ENCODE data around the gene NLGN3.

DNA sequence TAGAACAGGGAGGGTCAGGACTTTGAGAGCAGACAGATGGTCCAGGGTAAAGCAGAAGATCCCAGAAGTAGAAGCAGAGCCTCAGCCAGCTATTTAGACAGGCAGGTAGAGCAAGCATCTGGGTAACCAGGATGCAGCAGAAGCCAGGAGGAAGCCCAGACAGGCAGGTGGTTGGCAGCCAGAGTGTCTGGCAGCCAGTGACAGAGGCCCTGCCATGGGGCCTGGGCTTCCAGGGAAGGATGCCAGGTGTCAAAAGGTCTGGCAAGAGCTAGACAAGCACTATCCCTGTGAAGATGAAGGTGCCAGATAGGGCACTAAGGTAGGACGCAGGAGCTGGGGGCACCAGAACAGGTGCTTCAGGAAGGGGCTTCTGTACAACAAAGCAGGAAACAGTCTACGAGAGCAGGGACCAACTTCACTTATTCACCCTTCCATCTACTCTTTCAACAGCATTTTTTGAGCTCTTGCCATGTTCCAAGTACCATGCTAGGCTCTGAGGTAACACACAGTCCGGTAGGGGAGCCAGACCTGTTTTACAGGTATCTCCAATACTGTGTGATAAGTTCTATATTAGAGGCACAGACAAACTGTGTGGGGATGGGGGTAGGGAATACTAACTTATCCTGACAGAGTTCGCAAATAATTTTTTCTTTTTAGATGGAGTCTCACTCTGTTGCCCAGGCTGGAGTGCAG, 40.3 kb downstream of the NLGN3 start:
- TF ChIP-seq POLR2A (IDR thresholded peaks at IDR 0.05): no peak
- TF ChIP-seq, protein P1, sequence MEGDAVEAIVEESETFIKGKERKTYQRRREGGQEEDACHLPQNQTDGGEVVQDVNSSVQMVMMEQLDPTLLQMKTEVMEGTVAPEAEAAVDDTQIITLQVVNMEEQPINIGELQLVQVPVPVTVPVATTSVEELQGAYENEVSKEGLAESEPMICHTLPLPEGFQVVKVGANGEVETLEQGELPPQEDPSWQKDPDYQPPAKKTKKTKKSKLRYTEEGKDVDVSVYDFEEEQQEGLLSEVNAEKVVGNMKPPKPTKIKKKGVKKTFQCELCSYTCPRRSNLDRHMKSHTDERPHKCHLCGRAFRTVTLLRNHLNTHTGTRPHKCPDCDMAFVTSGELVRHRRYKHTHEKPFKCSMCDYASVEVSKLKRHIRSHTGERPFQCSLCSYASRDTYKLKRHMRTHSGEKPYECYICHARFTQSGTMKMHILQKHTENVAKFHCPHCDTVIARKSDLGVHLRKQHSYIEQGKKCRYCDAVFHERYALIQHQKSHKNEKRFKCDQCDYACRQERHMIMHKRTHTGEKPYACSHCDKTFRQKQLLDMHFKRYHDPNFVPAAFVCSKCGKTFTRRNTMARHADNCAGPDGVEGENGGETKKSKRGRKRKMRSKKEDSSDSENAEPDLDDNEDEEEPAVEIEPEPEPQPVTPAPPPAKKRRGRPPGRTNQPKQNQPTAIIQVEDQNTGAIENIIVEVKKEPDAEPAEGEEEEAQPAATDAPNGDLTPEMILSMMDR (IDR thresholded peaks at IDR 0.05): no peak

Data from testis (tissue), 2 donors.